GM23338 (cell line): ENCODE measurements around the gene IGIP. TPM values are rescaled to one million over a fixed set of nuclear protein-coding genes. Genes with fewer than 3 reads are reported as not detected.
A peak's percentile ranks its signal among the peaks of the same experiment; 100 is the strongest.

Experiments
- ATAC-seq: fragments of 200-7000 bp; cut with Tn5 transposase; 3 replicates; pipeline ENCODE4 v1.9.1; 2020
- DNase-seq: peaks from one replicate; pipeline ENCODE4 v3.0.0-alpha.2; 2015; ENCODE audit warnings: low spot score
- H2AFZ ChIP-seq: fragments of 200-600 bp; sonication (generic); 2 replicates; pipeline ENCODE4 v1.8.0; 2016; ENCODE audit warnings: antibody characterized with exemption, mild to moderate bottlenecking, moderate library complexity
- H3F3A ChIP-seq: fragments of 200-600 bp; sonication (generic); replicated peaks from 2 replicates; pipeline ENCODE4 v1.8.0; 2017; ENCODE audit warnings: antibody characterized with exemption, mixed run types, low read depth
- H3K27ac ChIP-seq: fragments of 200-600 bp; sonication (generic); 2 replicates; pipeline ENCODE4 v1.6.1; 2016; ENCODE audit warnings: low read depth
- H3K27me3 ChIP-seq: fragments of 200-600 bp; sonication (generic); 2 replicates; pipeline ENCODE4 v1.8.0; 2016; ENCODE audit warnings: mild to moderate bottlenecking, mixed run types, moderate library complexity; ENCODE audit not compliant: insufficient read depth
- H3K36me3 ChIP-seq: fragments of 200-600 bp; sonication (generic); 2 replicates; pipeline ENCODE4 v1.8.0; 2016; ENCODE audit warnings: mild to moderate bottlenecking; ENCODE audit not compliant: insufficient read depth
- H3K4me1 ChIP-seq: fragments of 200-600 bp; sonication (generic); 2 replicates; pipeline ENCODE4 v1.8.0; 2016; ENCODE audit warnings: mild to moderate bottlenecking, moderate library complexity; ENCODE audit not compliant: insufficient read depth
- H3K4me2 ChIP-seq: fragments of 200-600 bp; sonication (generic); 2 replicates; pipeline ENCODE4 v1.7.1; 2017; ENCODE audit warnings: mixed run types
- H3K4me3 ChIP-seq: fragments of 200-600 bp; sonication (generic); 2 replicates; pipeline ENCODE4 v1.6.1; 2016; ENCODE audit warnings: mixed run types
- H3K79me2 ChIP-seq: fragments of 200-600 bp; sonication (generic); replicated peaks from 2 replicates; pipeline ENCODE4 v1.8.0; 2017; ENCODE audit warnings: mild to moderate bottlenecking; ENCODE audit not compliant: insufficient read depth
- H3K9me2 ChIP-seq: fragments of 200-600 bp; sonication (generic); 2 replicates; pipeline ENCODE4 v1.8.0; 2017; ENCODE audit not compliant: insufficient read depth
- H4K20me1 ChIP-seq: fragments of 200-600 bp; sonication (generic); replicated peaks from 2 replicates; pipeline ENCODE4 v1.8.0; 2017; ENCODE audit warnings: mild to moderate bottlenecking; ENCODE audit not compliant: insufficient read depth
- H3K27ac Mint-ChIP-seq: 2 replicates; pipeline ENCODE4 v1.8.0; 2020; ENCODE audit warnings: inconsistent platforms, mild to moderate bottlenecking, moderate library complexity, mixed read lengths
- H3K27me3 Mint-ChIP-seq: 3 replicates; pipeline ENCODE4 v1.8.0; 2022; ENCODE audit warnings: low read depth, mild to moderate bottlenecking, moderate library complexity, mixed read lengths, inconsistent platforms; ENCODE audit not compliant: insufficient read depth, poor library complexity
- H3K36me3 Mint-ChIP-seq: 3 replicates; pipeline ENCODE4 v1.8.0; 2021; ENCODE audit warnings: low read depth, mild to moderate bottlenecking, inconsistent platforms, moderate library complexity, mixed read lengths
- H3K4me1 Mint-ChIP-seq: 3 replicates; pipeline ENCODE4 v1.8.0; 2020; ENCODE audit warnings: mild to moderate bottlenecking, inconsistent platforms, mixed read lengths
- H3K4me3 Mint-ChIP-seq: 3 replicates; pipeline ENCODE4 v1.8.0; 2021; ENCODE audit warnings: moderate library complexity, mild to moderate bottlenecking, inconsistent platforms, mixed read lengths
- H3K9me3 Mint-ChIP-seq: 3 replicates; pipeline ENCODE4 v1.8.0; 2020; ENCODE audit warnings: moderate library complexity, mild to moderate bottlenecking, inconsistent platforms, mixed read lengths
- CREB1 ChIP-seq: fragments of 250-450 bp; sonication (Bioruptor Pico); IDR thresholded peaks from 2 replicates; pipeline ENCODE4 v1.5.0; 2020; ENCODE audit warnings: low read depth, mild to moderate bottlenecking, moderate library complexity
- EZH2 ChIP-seq: fragments of 200-600 bp; sonication (generic); IDR thresholded peaks from one replicate; pipeline ENCODE4 v1.8.0; 2017; ENCODE audit warnings: antibody characterized with exemption, mild to moderate bottlenecking, low read depth; ENCODE audit not compliant: unreplicated experiment
- EZH2phosphoT487 ChIP-seq: fragments of 200-600 bp; sonication (generic); IDR thresholded peaks from one replicate; pipeline ENCODE4 v1.8.1; 2018; ENCODE audit warnings: antibody characterized with exemption; ENCODE audit not compliant: unreplicated experiment
- JUNB ChIP-seq: IDR thresholded peaks from one replicate; pipeline ENCODE4 v1.6.1; 2016; ENCODE audit warnings: antibody characterized with exemption; ENCODE audit not compliant: unreplicated experiment
- NANOG ChIP-seq: IDR thresholded peaks from 2 replicates; pipeline ENCODE4 v1.6.1; 2016; ENCODE audit warnings: antibody characterized with exemption, borderline replicate concordance
- POLR2AphosphoS5 ChIP-seq: IDR thresholded peaks from 2 replicates; pipeline ENCODE4 v1.6.1; 2016; ENCODE audit warnings: antibody characterized with exemption, low read depth
- STAT1 ChIP-seq: IDR thresholded peaks from one replicate; pipeline ENCODE4 v1.6.1; 2016; ENCODE audit warnings: antibody characterized with exemption; ENCODE audit not compliant: unreplicated experiment
- ZNF114 ChIP-seq: fragments of 250-450 bp; sonication (Bioruptor Pico); IDR thresholded peaks from 2 replicates; pipeline ENCODE4 v1.5.0; 2020; ENCODE audit warnings: mild to moderate bottlenecking, moderate library complexity
- ZNF331 ChIP-seq: fragments of 250-450 bp; sonication (Bioruptor Pico); IDR thresholded peaks from 2 replicates; pipeline ENCODE4 v1.5.0; 2020; ENCODE audit warnings: low read depth, mild to moderate bottlenecking, moderate library complexity
- polyA plus RNA-seq: library from polyadenylated mRNA; unstranded; fragments of >200 nt; fragmentation: Nextera tagmentation; extraction: Ambion mirVana; gene quantifications from 2 replicates; pipeline ENCODE4 v1.2.1, GENCODE V29; 2016
- total RNA-seq: library from RNA; depleted of rRNA; stranded (reverse); fragments of >200 nt; shearing (Covaris generic); gene quantifications from 2 replicates; pipeline ENCODE4 v1.2.3, GENCODE V29; 2014
- TF ChIP-seq, protein P1 (sequence below), 2 experiments: fragments of 200-600 bp in 1 of 2; sonication (generic) in 1 of 2; conservative IDR thresholded peaks; 2 replicates each; pipeline versions ENCODE4 v1.5.1 to v1.6.1; 2016 to 2017; ENCODE audit warnings: antibody characterized with exemption in 2 of 2, low read depth in 2 of 2, mild to moderate bottlenecking in 2 of 2, moderate library complexity in 1 of 2
- TF ChIP-seq, protein P2 (sequence below): IDR thresholded peaks from 2 replicates; pipeline ENCODE4 v1.6.1; 2016; ENCODE audit warnings: antibody characterized with exemption
- TF ChIP-seq, protein P3 (sequence below): fragments of 250-450 bp; sonication (Bioruptor Pico); IDR thresholded peaks from 2 replicates; pipeline ENCODE4 v1.5.0; 2020; ENCODE audit warnings: mild to moderate bottlenecking, moderate library complexity
- TF ChIP-seq, protein P4 (sequence below): IDR thresholded peaks from one replicate; pipeline ENCODE4 v1.6.1; 2018; ENCODE audit warnings: antibody characterized with exemption; ENCODE audit not compliant: unreplicated experiment

Gene IGIP
- total and polyA plus RNA-seq, 2 experiments from 2014 or later: 0.21 to 0.38 TPM

DNA sequence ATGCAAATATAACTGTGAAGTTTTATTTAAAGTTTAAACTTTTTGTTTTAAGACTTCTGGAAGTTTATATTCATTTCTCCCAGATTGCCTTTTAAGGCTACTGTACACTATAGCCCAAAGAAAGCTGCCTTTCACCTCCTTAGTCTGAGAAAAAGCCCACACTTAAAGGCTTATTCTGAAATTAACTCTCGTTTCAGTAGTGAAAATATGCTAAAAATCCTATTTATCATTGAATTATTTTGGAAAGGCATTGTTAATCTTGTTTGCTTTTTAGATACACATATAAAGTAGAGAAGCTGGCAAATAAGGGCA lies 15.1 kb upstream of the IGIP start:
- H3K4me3 Mint-ChIP-seq: peak overlapping the region; percentile 38; the same call in 1 of the 3 replicates
- H2AFZ ChIP-seq: no peak overlapping the region
- peaks cover 32% of the 10 kb centered on the region for H4K20me1 ChIP-seq
- no peak overlapping the region for H3K27ac Mint-ChIP-seq
- no peak for ATAC-seq
- no peak overlapping the region for H3K27ac ChIP-seq
- H3K79me2 ChIP-seq: no peaks in the 10 kb centered on the region
- H3K36me3 ChIP-seq: no peaks in the 10 kb centered on the region
- H3K4me1 ChIP-seq: peaks cover 53% of the 10 kb centered on the region
- H3K27me3 Mint-ChIP-seq: peaks cover 84% of the 10 kb centered on the region
- peaks cover 21% of the 10 kb centered on the region for H3F3A ChIP-seq
- peak overlapping the region; percentile 72 for H3K4me2 ChIP-seq
- peaks cover 43% of the 10 kb centered on the region for H3K4me1 Mint-ChIP-seq
- H3K36me3 Mint-ChIP-seq: no peaks in the 10 kb centered on the region
- peak overlapping the region; percentile 46 for H3K4me3 ChIP-seq
- H3K9me3 Mint-ChIP-seq: no peaks in the 10 kb centered on the region
- TF ChIP-seq POLR2AphosphoS5: no peak
- no peak for TF ChIP-seq STAT1
- TF ChIP-seq CREB1 (CRISPR knock-in tag): no peak
- TF ChIP-seq EZH2: no peak
- TF ChIP-seq EZH2phosphoT487: no peak
- TF ChIP-seq, protein P1, sequence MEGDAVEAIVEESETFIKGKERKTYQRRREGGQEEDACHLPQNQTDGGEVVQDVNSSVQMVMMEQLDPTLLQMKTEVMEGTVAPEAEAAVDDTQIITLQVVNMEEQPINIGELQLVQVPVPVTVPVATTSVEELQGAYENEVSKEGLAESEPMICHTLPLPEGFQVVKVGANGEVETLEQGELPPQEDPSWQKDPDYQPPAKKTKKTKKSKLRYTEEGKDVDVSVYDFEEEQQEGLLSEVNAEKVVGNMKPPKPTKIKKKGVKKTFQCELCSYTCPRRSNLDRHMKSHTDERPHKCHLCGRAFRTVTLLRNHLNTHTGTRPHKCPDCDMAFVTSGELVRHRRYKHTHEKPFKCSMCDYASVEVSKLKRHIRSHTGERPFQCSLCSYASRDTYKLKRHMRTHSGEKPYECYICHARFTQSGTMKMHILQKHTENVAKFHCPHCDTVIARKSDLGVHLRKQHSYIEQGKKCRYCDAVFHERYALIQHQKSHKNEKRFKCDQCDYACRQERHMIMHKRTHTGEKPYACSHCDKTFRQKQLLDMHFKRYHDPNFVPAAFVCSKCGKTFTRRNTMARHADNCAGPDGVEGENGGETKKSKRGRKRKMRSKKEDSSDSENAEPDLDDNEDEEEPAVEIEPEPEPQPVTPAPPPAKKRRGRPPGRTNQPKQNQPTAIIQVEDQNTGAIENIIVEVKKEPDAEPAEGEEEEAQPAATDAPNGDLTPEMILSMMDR (conservative IDR thresholded peaks at IDR 0.05; ENCODE audit: low read depth in 2 of 2): no peak
- TF ChIP-seq, protein P2, sequence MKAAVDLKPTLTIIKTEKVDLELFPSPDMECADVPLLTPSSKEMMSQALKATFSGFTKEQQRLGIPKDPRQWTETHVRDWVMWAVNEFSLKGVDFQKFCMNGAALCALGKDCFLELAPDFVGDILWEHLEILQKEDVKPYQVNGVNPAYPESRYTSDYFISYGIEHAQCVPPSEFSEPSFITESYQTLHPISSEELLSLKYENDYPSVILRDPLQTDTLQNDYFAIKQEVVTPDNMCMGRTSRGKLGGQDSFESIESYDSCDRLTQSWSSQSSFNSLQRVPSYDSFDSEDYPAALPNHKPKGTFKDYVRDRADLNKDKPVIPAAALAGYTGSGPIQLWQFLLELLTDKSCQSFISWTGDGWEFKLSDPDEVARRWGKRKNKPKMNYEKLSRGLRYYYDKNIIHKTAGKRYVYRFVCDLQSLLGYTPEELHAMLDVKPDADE: no peak
- no peak for TF ChIP-seq JUNB
- no peak for TF ChIP-seq NANOG
- no peak for TF ChIP-seq ZNF114 (CRISPR knock-in tag)
- TF ChIP-seq, protein P3, sequence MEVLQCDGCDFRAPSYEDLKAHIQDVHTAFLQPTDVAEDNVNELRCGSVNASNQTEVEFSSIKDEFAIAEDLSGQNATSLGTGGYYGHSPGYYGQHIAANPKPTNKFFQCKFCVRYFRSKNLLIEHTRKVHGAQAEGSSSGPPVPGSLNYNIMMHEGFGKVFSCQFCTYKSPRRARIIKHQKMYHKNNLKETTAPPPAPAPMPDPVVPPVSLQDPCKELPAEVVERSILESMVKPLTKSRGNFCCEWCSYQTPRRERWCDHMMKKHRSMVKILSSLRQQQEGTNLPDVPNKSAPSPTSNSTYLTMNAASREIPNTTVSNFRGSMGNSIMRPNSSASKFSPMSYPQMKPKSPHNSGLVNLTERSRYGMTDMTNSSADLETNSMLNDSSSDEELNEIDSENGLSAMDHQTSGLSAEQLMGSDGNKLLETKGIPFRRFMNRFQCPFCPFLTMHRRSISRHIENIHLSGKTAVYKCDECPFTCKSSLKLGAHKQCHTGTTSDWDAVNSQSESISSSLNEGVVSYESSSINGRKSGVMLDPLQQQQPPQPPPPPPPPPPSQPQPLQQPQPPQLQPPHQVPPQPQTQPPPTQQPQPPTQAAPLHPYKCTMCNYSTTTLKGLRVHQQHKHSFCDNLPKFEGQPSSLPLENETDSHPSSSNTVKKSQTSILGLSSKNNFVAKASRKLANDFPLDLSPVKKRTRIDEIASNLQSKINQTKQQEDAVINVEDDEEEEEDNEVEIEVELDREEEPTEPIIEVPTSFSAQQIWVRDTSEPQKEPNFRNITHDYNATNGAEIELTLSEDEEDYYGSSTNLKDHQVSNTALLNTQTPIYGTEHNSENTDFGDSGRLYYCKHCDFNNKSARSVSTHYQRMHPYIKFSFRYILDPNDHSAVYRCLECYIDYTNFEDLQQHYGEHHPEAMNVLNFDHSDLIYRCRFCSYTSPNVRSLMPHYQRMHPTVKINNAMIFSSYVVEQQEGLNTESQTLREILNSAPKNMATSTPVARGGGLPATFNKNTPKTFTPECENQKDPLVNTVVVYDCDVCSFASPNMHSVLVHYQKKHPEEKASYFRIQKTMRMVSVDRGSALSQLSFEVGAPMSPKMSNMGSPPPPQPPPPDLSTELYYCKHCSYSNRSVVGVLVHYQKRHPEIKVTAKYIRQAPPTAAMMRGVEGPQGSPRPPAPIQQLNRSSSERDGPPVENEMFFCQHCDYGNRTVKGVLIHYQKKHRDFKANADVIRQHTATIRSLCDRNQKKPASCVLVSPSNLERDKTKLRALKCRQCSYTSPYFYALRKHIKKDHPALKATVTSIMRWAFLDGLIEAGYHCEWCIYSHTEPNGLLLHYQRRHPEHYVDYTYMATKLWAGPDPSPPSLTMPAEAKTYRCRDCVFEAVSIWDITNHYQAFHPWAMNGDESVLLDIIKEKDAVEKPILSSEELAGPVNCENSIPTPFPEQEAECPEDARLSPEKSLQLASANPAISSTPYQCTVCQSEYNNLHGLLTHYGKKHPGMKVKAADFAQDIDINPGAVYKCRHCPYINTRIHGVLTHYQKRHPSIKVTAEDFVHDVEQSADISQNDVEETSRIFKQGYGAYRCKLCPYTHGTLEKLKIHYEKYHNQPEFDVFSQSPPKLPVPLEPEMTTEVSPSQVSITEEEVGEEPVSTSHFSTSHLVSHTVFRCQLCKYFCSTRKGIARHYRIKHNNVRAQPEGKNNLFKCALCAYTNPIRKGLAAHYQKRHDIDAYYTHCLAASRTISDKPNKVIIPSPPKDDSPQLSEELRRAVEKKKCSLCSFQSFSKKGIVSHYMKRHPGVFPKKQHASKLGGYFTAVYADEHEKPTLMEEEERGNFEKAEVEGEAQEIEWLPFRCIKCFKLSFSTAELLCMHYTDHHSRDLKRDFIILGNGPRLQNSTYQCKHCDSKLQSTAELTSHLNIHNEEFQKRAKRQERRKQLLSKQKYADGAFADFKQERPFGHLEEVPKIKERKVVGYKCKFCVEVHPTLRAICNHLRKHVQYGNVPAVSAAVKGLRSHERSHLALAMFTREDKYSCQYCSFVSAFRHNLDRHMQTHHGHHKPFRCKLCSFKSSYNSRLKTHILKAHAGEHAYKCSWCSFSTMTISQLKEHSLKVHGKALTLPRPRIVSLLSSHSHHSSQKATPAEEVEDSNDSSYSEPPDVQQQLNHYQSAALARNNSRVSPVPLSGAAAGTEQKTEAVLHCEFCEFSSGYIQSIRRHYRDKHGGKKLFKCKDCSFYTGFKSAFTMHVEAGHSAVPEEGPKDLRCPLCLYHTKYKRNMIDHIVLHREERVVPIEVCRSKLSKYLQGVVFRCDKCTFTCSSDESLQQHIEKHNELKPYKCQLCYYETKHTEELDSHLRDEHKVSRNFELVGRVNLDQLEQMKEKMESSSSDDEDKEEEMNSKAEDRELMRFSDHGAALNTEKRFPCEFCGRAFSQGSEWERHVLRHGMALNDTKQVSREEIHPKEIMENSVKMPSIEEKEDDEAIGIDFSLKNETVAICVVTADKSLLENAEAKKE: no peak
- TF ChIP-seq ZNF331 (CRISPR knock-in tag): no peak
- TF ChIP-seq, protein P4, sequence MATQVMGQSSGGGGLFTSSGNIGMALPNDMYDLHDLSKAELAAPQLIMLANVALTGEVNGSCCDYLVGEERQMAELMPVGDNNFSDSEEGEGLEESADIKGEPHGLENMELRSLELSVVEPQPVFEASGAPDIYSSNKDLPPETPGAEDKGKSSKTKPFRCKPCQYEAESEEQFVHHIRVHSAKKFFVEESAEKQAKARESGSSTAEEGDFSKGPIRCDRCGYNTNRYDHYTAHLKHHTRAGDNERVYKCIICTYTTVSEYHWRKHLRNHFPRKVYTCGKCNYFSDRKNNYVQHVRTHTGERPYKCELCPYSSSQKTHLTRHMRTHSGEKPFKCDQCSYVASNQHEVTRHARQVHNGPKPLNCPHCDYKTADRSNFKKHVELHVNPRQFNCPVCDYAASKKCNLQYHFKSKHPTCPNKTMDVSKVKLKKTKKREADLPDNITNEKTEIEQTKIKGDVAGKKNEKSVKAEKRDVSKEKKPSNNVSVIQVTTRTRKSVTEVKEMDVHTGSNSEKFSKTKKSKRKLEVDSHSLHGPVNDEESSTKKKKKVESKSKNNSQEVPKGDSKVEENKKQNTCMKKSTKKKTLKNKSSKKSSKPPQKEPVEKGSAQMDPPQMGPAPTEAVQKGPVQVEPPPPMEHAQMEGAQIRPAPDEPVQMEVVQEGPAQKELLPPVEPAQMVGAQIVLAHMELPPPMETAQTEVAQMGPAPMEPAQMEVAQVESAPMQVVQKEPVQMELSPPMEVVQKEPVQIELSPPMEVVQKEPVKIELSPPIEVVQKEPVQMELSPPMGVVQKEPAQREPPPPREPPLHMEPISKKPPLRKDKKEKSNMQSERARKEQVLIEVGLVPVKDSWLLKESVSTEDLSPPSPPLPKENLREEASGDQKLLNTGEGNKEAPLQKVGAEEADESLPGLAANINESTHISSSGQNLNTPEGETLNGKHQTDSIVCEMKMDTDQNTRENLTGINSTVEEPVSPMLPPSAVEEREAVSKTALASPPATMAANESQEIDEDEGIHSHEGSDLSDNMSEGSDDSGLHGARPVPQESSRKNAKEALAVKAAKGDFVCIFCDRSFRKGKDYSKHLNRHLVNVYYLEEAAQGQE: no peak
- DNase-seq: no peak
- H3K9me2 ChIP-seq: no peaks in the 10 kb centered on the region
- H3K27me3 ChIP-seq: peaks cover 84% of the 10 kb centered on the region
